ENCODE results near the gene JAG1.

The JAG1 gene

DNA sequence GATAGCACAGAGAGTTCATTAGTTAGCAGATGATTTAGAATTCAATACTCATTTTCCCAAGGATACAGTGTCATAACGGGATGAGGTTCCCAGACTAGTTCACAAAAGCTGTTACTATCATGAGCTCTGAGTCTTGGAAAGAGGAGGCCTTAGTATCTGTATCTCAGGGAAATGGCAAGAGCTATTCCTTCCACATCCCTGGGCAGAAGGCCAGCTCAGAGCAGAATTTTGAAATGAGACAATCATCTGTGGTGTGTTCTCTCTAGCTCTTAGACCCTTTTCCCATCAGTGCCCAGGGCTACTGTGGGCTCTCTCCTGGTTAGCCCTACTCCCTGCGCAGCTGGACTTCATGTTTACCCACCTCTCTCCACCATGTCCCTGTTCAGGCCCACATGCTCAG lies 64.5 kb downstream of the JAG1 start:
- no peak overlapping the region for H3K4me3 ChIP-seq (ENCODE audit: low read depth, low read length)
- no peaks in the 10 kb centered on the region for H3K36me3 ChIP-seq (ENCODE audit: control insufficient read depth, insufficient read depth, low read length)
- H3K27me3 ChIP-seq (ENCODE audit: control insufficient read depth, insufficient read depth, low read length): no peaks in the 10 kb centered on the region
- H3K9me3 ChIP-seq (ENCODE audit: control insufficient read depth, insufficient read depth, low read length): no peaks in the 10 kb centered on the region
- no peaks in the 10 kb centered on the region; the same call in 1 of the 2 replicates for H3K4me1 ChIP-seq (ENCODE audit: control insufficient read depth, insufficient read depth, low read length)
- no peak overlapping the region for H3K9ac ChIP-seq (ENCODE audit: low read depth, low read length)
- no peak overlapping the region for H3K27ac ChIP-seq (ENCODE audit: low read depth, low read length)

DNA sequence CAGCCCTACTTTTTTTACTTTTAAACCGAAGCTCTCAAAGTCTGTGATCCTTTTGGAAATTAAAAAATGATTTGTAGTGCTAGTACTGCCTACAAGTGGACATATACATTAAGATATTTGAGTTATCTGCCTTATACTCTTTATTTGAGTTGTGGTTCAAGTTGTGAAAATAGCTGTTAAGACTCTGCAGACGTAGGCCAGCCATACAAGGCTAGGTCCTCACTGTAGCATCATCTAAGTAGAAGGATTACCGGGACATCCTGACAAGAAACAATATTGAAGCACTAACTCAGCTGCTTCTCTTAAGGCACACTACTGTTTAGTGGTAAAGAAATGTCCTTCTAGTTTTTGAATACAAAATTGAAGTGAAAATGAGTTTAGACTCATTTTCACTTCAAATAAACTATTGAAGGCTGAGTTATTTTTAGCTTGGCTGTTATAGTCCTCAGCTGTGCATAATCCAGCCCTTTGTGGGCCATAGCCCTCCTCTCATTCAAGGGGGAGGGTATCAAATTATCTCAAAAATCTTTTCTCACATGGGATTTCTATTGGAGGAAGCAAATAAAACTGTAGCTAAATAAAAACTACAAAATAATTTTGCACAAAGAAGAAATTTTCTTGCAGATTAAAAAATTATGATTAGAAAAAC lies 68.1 kb downstream of the JAG1 start:
- Histone ChIP-seq H3K4me1 (ENCODE audit: control insufficient read depth, insufficient read depth, low read length) (no peaks in the 10 kb centered on the region; the same call in 1 of the 2 replicates), H3K9ac (ENCODE audit: low read depth, low read length) (no peak overlapping the region), H3K27ac (ENCODE audit: low read depth, low read length) (no peak overlapping the region), H3K27me3 (ENCODE audit: control insufficient read depth, insufficient read depth, low read length) (no peaks in the 10 kb centered on the region), H3K4me3 (ENCODE audit: low read depth, low read length) (no peak overlapping the region), H3K9me3 (ENCODE audit: control insufficient read depth, insufficient read depth, low read length) (no peaks in the 10 kb centered on the region), H3K36me3 (ENCODE audit: control insufficient read depth, insufficient read depth, low read length) (peaks cover 4% of the 10 kb centered on the region; the same call in 1 of the 2 replicates)

DNA sequence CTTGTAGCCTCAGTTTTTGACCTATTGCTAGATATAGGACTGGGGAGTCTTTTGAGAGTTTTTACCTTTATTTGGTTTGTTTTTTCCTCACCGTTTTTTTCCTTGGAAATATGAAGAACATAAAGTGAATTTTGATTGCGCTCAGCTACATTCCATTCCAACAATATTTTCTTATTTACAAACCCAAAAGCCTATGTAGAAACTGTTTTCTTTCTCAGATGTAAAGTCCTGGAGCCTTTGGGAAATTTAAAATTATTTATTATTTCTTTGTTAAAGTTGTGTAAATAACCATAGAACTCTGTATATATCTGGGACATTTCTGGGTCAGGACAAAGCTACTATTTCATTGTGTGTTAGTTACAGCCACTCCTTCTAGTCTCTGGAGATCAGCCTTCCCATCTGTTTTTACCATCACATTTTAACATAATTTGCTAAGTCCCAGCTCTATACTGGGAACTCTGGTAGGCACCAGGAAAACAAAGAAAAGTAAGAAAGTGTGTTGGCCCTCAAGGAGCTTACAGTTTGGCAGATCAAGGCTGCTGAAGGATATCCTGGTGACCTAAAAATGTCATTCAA lies 68.8 kb downstream of the JAG1 start:
- Histone ChIP-seq H3K27me3 (ENCODE audit: control insufficient read depth, insufficient read depth, low read length) (no peaks in the 10 kb centered on the region), H3K36me3 (ENCODE audit: control insufficient read depth, insufficient read depth, low read length) (peaks cover 4% of the 10 kb centered on the region; the same call in 1 of the 2 replicates), H3K4me1 (ENCODE audit: control insufficient read depth, insufficient read depth, low read length) (no peaks in the 10 kb centered on the region; the same call in 1 of the 2 replicates), H3K9ac (ENCODE audit: low read depth, low read length) (no peak overlapping the region), H3K4me3 (ENCODE audit: low read depth, low read length) (no peak overlapping the region), H3K9me3 (ENCODE audit: control insufficient read depth, insufficient read depth, low read length) (no peaks in the 10 kb centered on the region), H3K27ac (ENCODE audit: low read depth, low read length) (no peak overlapping the region)

DNA sequence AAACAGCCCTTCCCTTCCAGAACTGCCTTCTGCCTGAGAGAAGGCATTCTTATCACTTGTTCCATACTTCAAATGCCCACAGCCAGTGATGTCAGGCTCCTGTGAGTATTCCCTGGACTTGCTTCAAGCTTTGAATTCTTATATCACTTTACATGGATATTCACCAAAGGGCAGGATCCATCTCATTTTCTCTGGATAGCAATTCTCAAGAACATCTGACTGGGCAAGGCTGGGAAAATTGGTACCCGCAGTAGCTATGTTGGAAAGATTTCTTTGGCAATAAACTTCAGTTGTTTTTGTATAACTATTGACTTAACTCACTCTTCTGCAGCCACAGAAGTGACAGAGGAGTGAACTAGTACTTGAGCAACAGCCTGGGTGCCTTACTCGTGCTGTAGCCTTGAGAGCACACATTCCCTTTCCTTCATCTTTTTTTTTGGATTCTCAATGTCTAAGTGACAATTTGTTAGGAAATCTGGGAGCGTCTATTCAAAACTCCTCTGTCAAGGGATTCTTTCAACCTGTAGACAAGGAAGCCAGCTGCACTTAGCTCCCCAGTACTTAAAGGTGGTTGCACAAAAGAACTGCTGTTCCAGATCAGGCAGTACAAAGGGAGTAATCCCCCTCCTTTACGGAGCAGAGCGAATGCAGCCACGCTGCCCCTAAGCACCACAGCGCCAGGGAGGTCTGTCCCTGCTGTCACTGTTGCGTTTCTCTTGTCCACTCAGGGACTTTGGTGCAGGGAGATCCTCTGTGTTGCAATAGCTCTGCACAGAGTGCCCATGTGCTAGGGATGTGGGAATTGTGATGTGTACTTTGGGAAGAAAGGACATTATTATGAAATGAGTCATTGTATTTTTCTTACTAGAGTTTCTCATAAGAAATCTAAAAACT lies 69.6 kb downstream of the JAG1 start:
- peaks cover 4% of the 10 kb centered on the region; the same call in 1 of the 2 replicates for H3K36me3 ChIP-seq (ENCODE audit: control insufficient read depth, insufficient read depth, low read length)
- H3K4me1 ChIP-seq (ENCODE audit: control insufficient read depth, insufficient read depth, low read length): no peaks in the 10 kb centered on the region; the same call in 1 of the 2 replicates
- H3K27me3 ChIP-seq (ENCODE audit: control insufficient read depth, insufficient read depth, low read length): no peaks in the 10 kb centered on the region
- no peak overlapping the region for H3K27ac ChIP-seq (ENCODE audit: low read depth, low read length)
- no peaks in the 10 kb centered on the region for H3K9me3 ChIP-seq (ENCODE audit: control insufficient read depth, insufficient read depth, low read length)
- H3K9ac ChIP-seq (ENCODE audit: low read depth, low read length): no peak overlapping the region
- H3K4me3 ChIP-seq (ENCODE audit: low read depth, low read length): no peak overlapping the region

DNA sequence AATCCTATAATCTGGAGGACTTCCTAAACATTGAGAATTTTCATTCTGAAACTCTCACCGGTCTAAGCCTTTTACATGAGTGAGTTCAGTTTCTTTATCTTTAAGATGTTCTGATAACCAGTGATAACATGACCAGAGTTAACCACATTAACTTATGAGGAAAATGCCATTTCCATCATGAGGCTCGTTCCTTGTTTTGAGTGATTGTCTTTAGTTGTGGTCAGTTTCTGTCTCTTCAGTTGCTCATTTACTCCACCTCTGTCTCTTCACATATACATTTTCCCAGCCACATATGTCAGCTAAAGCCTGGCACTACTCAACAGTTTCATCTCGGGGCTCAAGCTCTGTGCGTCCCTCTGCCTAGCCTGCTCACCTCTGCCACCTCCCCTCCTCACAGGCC lies 70.4 kb downstream of the JAG1 start:
- H3K27ac ChIP-seq (ENCODE audit: low read depth, low read length): no peak overlapping the region

DNA sequence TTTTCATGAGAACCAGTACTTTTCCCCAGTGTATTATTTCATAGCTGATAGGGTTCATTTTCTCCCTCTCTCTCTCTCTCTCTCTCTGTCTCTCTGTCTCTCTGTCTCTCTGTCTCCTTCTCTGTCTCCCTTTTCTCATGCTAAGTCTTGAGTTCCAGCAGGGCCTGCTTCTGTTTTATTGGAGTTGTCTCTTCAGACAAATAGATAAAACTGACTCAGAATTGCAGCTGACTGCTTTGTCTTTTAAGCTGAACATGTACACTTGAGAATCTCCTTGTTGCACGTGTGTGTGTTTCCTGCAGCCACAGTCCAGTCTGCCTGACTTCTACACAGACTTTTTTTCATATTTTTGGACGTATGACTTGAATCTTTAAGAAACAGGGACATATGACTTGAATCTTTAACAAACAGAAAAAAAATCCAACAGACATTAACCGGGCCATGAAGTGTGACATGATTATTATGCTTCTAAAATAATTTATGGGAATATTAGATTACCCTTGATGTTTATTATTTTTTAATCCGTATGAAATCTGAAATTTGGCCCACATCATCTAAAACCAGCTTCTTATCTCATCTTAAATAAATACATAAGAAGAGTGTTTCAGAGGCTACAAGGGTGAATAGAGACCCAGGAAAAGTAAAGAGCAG lies 71.5 kb downstream of the JAG1 start:
- no peaks in the 10 kb centered on the region; the same call in 1 of the 2 replicates for H3K4me1 ChIP-seq (ENCODE audit: control insufficient read depth, insufficient read depth, low read length)
- H3K9me3 ChIP-seq (ENCODE audit: control insufficient read depth, insufficient read depth, low read length): no peaks in the 10 kb centered on the region
- H3K27ac ChIP-seq (ENCODE audit: low read depth, low read length): no peak overlapping the region
- H3K4me3 ChIP-seq (ENCODE audit: low read depth, low read length): no peak overlapping the region
- peaks cover 4% of the 10 kb centered on the region; the same call in 1 of the 2 replicates for H3K36me3 ChIP-seq (ENCODE audit: control insufficient read depth, insufficient read depth, low read length)
- no peaks in the 10 kb centered on the region for H3K27me3 ChIP-seq (ENCODE audit: control insufficient read depth, insufficient read depth, low read length)
- no peak overlapping the region for H3K9ac ChIP-seq (ENCODE audit: low read depth, low read length)

More for the DNA sequence above, 70.4 kb downstream of the JAG1 start:
- H3K36me3 ChIP-seq (ENCODE audit: control insufficient read depth, insufficient read depth, low read length): peaks cover 4% of the 10 kb centered on the region; the same call in 1 of the 2 replicates
- no peaks in the 10 kb centered on the region; the same call in 1 of the 2 replicates for H3K4me1 ChIP-seq (ENCODE audit: control insufficient read depth, insufficient read depth, low read length)
- no peak overlapping the region for H3K9ac ChIP-seq (ENCODE audit: low read depth, low read length)
- no peaks in the 10 kb centered on the region for H3K27me3 ChIP-seq (ENCODE audit: control insufficient read depth, insufficient read depth, low read length)
- no peak overlapping the region for H3K4me3 ChIP-seq (ENCODE audit: low read depth, low read length)
- H3K9me3 ChIP-seq (ENCODE audit: control insufficient read depth, insufficient read depth, low read length): no peaks in the 10 kb centered on the region

DNA sequence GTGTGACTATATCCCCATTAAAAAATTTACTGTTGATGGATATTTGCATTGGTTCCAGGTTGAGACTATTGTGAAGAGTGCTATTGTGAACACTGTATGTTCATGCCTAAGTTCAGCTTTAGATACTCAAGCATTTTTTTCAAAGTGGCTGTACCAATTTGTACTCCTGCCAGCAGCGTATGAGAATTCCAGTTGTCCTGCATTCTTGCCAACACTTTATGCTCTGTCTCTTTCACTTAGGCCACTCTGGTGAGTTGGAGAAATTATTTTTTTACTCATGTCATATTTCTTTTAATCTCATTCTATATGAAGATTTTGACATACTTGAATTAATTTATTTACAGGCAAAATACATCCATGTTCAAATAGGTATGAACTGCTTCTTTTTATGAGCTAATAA lies 76.2 kb downstream of the JAG1 start:
- no peak overlapping the region for H3K9ac ChIP-seq (ENCODE audit: low read depth, low read length)
- H3K27ac ChIP-seq (ENCODE audit: low read depth, low read length): no peak overlapping the region

DNA sequence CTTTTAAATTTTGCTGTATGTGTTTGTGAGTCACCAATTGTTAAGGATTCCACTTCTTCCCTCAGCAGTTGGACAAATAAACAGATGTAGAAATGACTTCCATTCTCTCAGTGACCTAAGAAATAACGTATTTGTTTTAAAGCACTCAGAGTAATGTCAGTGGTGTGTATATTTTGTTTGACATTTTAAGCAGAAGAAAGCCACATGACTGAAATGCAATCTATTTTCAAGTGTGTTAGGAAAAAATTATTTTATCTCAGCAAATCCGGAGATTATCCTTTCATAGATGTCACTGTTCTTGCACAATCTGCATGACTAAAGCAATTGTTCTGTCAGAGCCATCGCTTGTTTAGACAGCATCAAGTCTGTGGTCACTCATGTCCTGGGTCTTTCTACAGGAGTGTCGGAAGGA lies 77.1 kb downstream of the JAG1 start:
- Histone ChIP-seq H3K4me1 (ENCODE audit: control insufficient read depth, insufficient read depth, low read length) (no peaks in the 10 kb centered on the region), H3K9me3 (ENCODE audit: control insufficient read depth, insufficient read depth, low read length) (no peaks in the 10 kb centered on the region), H3K27me3 (ENCODE audit: control insufficient read depth, insufficient read depth, low read length) (no peaks in the 10 kb centered on the region), H3K27ac (ENCODE audit: low read depth, low read length) (no peak overlapping the region), H3K4me3 (ENCODE audit: low read depth, low read length) (no peak overlapping the region), H3K36me3 (ENCODE audit: control insufficient read depth, insufficient read depth, low read length) (peaks cover 2% of the 10 kb centered on the region; the same call in 1 of the 2 replicates), H3K9ac (ENCODE audit: low read depth, low read length) (no peak overlapping the region)

More for the DNA sequence above, 76.2 kb downstream of the JAG1 start:
- no peak overlapping the region for H3K4me3 ChIP-seq (ENCODE audit: low read depth, low read length)
- no peaks in the 10 kb centered on the region for H3K27me3 ChIP-seq (ENCODE audit: control insufficient read depth, insufficient read depth, low read length)
- H3K36me3 ChIP-seq (ENCODE audit: control insufficient read depth, insufficient read depth, low read length): peaks cover 4% of the 10 kb centered on the region; the same call in 1 of the 2 replicates
- no peaks in the 10 kb centered on the region for H3K4me1 ChIP-seq (ENCODE audit: control insufficient read depth, insufficient read depth, low read length)
- H3K9me3 ChIP-seq (ENCODE audit: control insufficient read depth, insufficient read depth, low read length): no peaks in the 10 kb centered on the region

DNA sequence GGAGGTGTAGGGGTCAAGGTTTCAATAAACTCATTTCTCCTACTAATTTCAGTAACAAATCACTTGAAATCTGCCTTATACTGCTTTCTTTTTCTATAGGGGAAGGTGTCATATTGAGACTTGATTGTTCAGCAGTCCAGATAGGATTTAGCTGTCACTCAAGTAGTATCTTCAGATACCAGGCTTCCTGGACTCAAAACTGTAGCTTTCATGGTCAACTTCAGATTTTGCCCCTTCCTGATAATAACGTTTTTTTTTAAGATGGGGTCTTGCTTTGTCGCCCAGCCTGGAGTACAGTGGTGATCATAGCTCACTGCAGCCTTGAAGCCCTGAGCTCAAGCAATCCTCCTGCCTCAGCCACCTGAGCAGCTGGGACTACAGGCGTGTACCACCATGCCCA lies 77.8 kb downstream of the JAG1 start:
- Histone ChIP-seq H3K27ac (ENCODE audit: low read depth, low read length) (no peak overlapping the region), H3K4me1 (ENCODE audit: control insufficient read depth, insufficient read depth, low read length) (no peaks in the 10 kb centered on the region), H3K27me3 (ENCODE audit: control insufficient read depth, insufficient read depth, low read length) (no peaks in the 10 kb centered on the region), H3K9me3 (ENCODE audit: control insufficient read depth, insufficient read depth, low read length) (no peaks in the 10 kb centered on the region), H3K9ac (ENCODE audit: low read depth, low read length) (no peak overlapping the region), H3K4me3 (ENCODE audit: low read depth, low read length) (no peak overlapping the region), H3K36me3 (ENCODE audit: control insufficient read depth, insufficient read depth, low read length) (no peaks in the 10 kb centered on the region)

DNA sequence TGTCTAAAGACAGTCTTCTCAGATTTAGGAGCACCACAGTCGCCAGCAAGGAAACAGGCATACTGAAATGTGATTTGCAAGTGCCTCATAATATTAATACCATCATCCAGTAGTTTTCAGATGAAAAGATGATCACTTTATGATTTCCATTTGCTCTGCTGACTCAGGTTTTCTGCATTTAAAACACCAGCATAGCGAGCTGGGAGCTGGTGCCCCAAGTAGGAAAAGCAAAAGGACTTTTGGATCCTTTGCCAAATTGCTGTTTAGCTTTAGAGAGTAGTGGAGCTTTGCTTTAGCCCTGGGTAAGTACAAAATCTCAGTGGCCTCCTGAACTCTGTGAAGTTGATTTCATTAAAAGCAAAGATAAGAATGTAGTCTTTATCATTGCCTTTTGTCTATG lies 78.5 kb downstream of the JAG1 start:
- Histone ChIP-seq H3K27me3 (ENCODE audit: control insufficient read depth, insufficient read depth, low read length) (no peaks in the 10 kb centered on the region), H3K4me1 (ENCODE audit: control insufficient read depth, insufficient read depth, low read length) (no peaks in the 10 kb centered on the region), H3K4me3 (ENCODE audit: low read depth, low read length) (no peak overlapping the region), H3K27ac (ENCODE audit: low read depth, low read length) (no peak overlapping the region), H3K9ac (ENCODE audit: low read depth, low read length) (no peak overlapping the region), H3K9me3 (ENCODE audit: control insufficient read depth, insufficient read depth, low read length) (no peaks in the 10 kb centered on the region), H3K36me3 (ENCODE audit: control insufficient read depth, insufficient read depth, low read length) (no peaks in the 10 kb centered on the region)

All from HUES48 (cell line).